Esophagus muscularis mucosa (tissue), 4 donors: Measurements from ENCODE around the gene ALDH18A1. TPM values are rescaled to one million over a fixed set of nuclear protein-coding genes. Genes with fewer than 3 reads are reported as not detected.

ENCODE experiments used
- DNase-seq: peaks from one replicate; pipeline ENCODE4 v3.0.0-alpha.2; 2017; ENCODE audit errors: extremely low spot score
- H3K27ac ChIP-seq, 4 donors: fragments of 200-600 bp; sonication (generic); replicated peaks in 1 of 4; 1 replicate in 3 of 4; 2 replicates in 1 of 4; pipeline ENCODE4 v1.5.1; 2016 to 2019; ENCODE audit warnings: mild to moderate bottlenecking in 1 of 4
- H3K27me3 ChIP-seq, 4 donors: fragments of 200-600 bp; sonication (generic); one replicate each; pipeline versions ENCODE4 v1.5.1 to v1.6.0; 2016 to 2019
- H3K36me3 ChIP-seq, 4 donors: fragments of 200-600 bp; sonication (generic); one replicate each; pipeline ENCODE4 v1.5.1; 2016 to 2019
- H3K4me1 ChIP-seq, 4 donors: fragments of 200-600 bp; sonication (generic); one replicate each; pipeline ENCODE4 v1.5.1; 2016 to 2019
- H3K4me3 ChIP-seq, 4 donors: fragments of 200-600 bp; sonication (generic); 1 replicate in 2 of 4; 2 replicates in 2 of 4; pipeline ENCODE4 v1.5.1; 2016 to 2019; ENCODE audit warnings: mild to moderate bottlenecking in 4 of 4, moderate library complexity in 1 of 4
- H3K9me3 ChIP-seq, 4 donors: fragments of 200-600 bp; sonication (generic); 1 replicate in 3 of 4; 2 replicates in 1 of 4; pipeline ENCODE4 v1.5.1; 2016 to 2019
- CTCF ChIP-seq, 3 experiments: fragments of 200-600 bp in 2 of 3; fragments of 450-650 bp in 1 of 3; sonication (generic) in 2 of 3; IDR thresholded peaks; one replicate each; pipeline ENCODE4 v1.5.1; 2017 to 2019; ENCODE audit warnings: antibody characterized with exemption in 3 of 3, mild to moderate bottlenecking in 2 of 3, moderate library complexity in 1 of 3
- EP300 ChIP-seq: sonication (generic); formaldehyde crosslinking; IDR thresholded peaks from one replicate; pipeline ENCODE4 v1.6.1; 2017; ENCODE audit warnings: antibody characterized with exemption
- POLR2A ChIP-seq: fragments of 450-650 bp; IDR thresholded peaks from one replicate; pipeline ENCODE4 v1.6.1; 2017; ENCODE audit warnings: antibody characterized with exemption, moderate library complexity, mild to moderate bottlenecking, low read depth
- POLR2AphosphoS5 ChIP-seq, 2 donors: sonication (generic); formaldehyde crosslinking; IDR thresholded peaks; one replicate each; pipeline ENCODE4 v1.6.1; 2017; ENCODE audit warnings: antibody characterized with exemption in 2 of 2
- WGBS: methylation state at CpG from one replicate; pipeline ENCODE4 v1.1.5; 2018; 5-methylcytosine and 5-hydroxymethylcytosine counted together
- intact Hi-C: fragments of 100-400 bp; cut with DNase I; formaldehyde crosslinking; loops from one replicate; pipeline ENCODE4 v1.15.1; 2023
- total RNA-seq, 4 donors: library from RNA; depleted of rRNA; stranded (reverse); fragments of >200 nt; gene quantifications; one replicate each; pipeline versions ENCODE4 v1.1.0 to v1.2.1, GENCODE V29; 2016

The ALDH18A1 gene
- total RNA-seq, 4 donors from 2014 or later = 13.7 to 27.7 (median 21.8) TPM

GRCh38 chr10:95569368-95569767, 87.1 kb downstream of the ALDH18A1 start:
- intact Hi-C loops = no loop called here
- H3K27ac ChIP-seq = peak overlapping the region in 1 of 4 donors; percentile 97
- no peak for TF ChIP-seq POLR2A
- DNase-seq = no peak
- no peak overlapping the region for H3K4me3 ChIP-seq
- H3K36me3 ChIP-seq = no peaks in the 10 kb centered on the region
- no peaks in the 10 kb centered on the region for H3K9me3 ChIP-seq
- H3K27me3 ChIP-seq = no peaks in the 10 kb centered on the region
- H3K4me1 ChIP-seq = peaks cover 4 to 50% (median 39%) of the 10 kb centered on the region in 4 donors

- no peak for DNase-seq
- Histone ChIP-seq H3K36me3 (no peaks in the 10 kb centered on the region), H3K4me3 (no peak overlapping the region), H3K27me3 (no peaks in the 10 kb centered on the region), H3K27ac (peak overlapping the region; percentile 54 to 97 (median 84)), H3K4me1 (peaks cover 0 to 50% (median 39%) of the 10 kb centered on the region in 4 donors), H3K9me3 (no peaks in the 10 kb centered on the region)
- intact Hi-C loops = no loop called here
- WGBS = 63% methylated on average over 5 of the region's 5 CpGs
- no peak for TF ChIP-seq POLR2A
- no peak for TF ChIP-seq EP300
- peak in 1 of 2 donors; percentile 21 for TF ChIP-seq POLR2AphosphoS5 (IDR thresholded peaks at IDR 0.05)
- TF ChIP-seq CTCF (IDR thresholded peaks at IDR 0.05) = no peak
These were observed 88.4 kb downstream of the ALDH18A1 start for GRCh38 chr10:95567903-95568630.

- H3K27me3 ChIP-seq = no peaks in the 10 kb centered on the region
- H3K9me3 ChIP-seq = no peaks in the 10 kb centered on the region
- H3K27ac ChIP-seq = peak overlapping the region; percentile 71 to 97 (median 86)
- DNase-seq = no peak
- H3K4me1 ChIP-seq = peaks cover 7 to 56% (median 50%) of the 10 kb centered on the region in 4 donors
- intact Hi-C loops = no loop called here
- no peak overlapping the region for H3K4me3 ChIP-seq
- 59% methylated on average over 6 of the region's 6 CpGs for WGBS
- TF ChIP-seq POLR2A = no peak
- TF ChIP-seq CTCF (IDR thresholded peaks at IDR 0.05) = peak in 1 of 3 experiments; percentile 8
- H3K36me3 ChIP-seq = no peaks in the 10 kb centered on the region
These were observed 90.4 kb downstream of the ALDH18A1 start for GRCh38 chr10:95566136-95566535.

- intact Hi-C loops = no loop called here
- Histone ChIP-seq H3K27me3 (no peaks in the 10 kb centered on the region), H3K9me3 (no peaks in the 10 kb centered on the region), H3K4me3 (no peak overlapping the region), H3K36me3 (no peaks in the 10 kb centered on the region), H3K27ac (peak overlapping the region; percentile 71 to 97 (median 86)), H3K4me1 (peaks cover 7 to 56% (median 50%) of the 10 kb centered on the region in 4 donors)
- no peak for DNase-seq
- WGBS = 53% methylated on average over 7 of the region's 7 CpGs
- TF ChIP-seq POLR2A = no peak
- TF ChIP-seq EP300 = no peak
- TF ChIP-seq POLR2AphosphoS5 (IDR thresholded peaks at IDR 0.05) = no peak
- TF ChIP-seq CTCF (IDR thresholded peaks at IDR 0.05) = no peak
These were observed 91.2 kb downstream of the ALDH18A1 start for GRCh38 chr10:95565336-95565735.

GRCh38 chr10:95564291-95564690, 92.2 kb downstream of the ALDH18A1 start:
- intact Hi-C loops = no loop called here
- WGBS = 100% methylated on average over 7 of the region's 7 CpGs
- peaks cover 12 to 56% (median 50%) of the 10 kb centered on the region in 4 donors for H3K4me1 ChIP-seq
- no peak overlapping the region for H3K4me3 ChIP-seq
- no peak for TF ChIP-seq POLR2A
- TF ChIP-seq CTCF (IDR thresholded peaks at IDR 0.05) = no peak
- TF ChIP-seq POLR2AphosphoS5 (IDR thresholded peaks at IDR 0.05) = no peak
- no peak for TF ChIP-seq EP300
- no peak for DNase-seq
- H3K36me3 ChIP-seq = no peaks in the 10 kb centered on the region
- no peaks in the 10 kb centered on the region for H3K27me3 ChIP-seq
- peak overlapping the region; percentile 71 to 97 (median 86) for H3K27ac ChIP-seq
- no peaks in the 10 kb centered on the region for H3K9me3 ChIP-seq
